Lower lobe of right lung (tissue), 2 donors: ENCODE data around the gene TBC1D10A. TPM values are rescaled to one million over a fixed set of nuclear protein-coding genes. Genes with fewer than 3 reads are reported as not detected.

ENCODE experiments used
- ATAC-seq, 2 donors: fragments of 200-7000 bp; cut with Tn5 transposase; one replicate each; pipeline ENCODE4 v1.9.1; 2020 to 2022; ENCODE audit warnings: mild to moderate bottlenecking in 2 of 2, moderate library complexity in 2 of 2
- DNase-seq: peaks from one replicate; pipeline ENCODE4 v3.0.0-alpha.2; 2020
- H3K27ac ChIP-seq: fragments of 200-600 bp; one replicate; pipeline ENCODE4 v1.8.0; 2022
- H3K27me3 ChIP-seq: fragments of 200-600 bp; one replicate; pipeline ENCODE4 v1.8.0; 2022; ENCODE audit warnings: low read depth
- H3K36me3 ChIP-seq: fragments of 200-600 bp; one replicate; pipeline ENCODE4 v1.8.0; 2022; ENCODE audit warnings: mild to moderate bottlenecking
- H3K4me1 ChIP-seq: fragments of 200-600 bp; one replicate; pipeline ENCODE4 v1.8.0; 2022
- H3K4me3 ChIP-seq: fragments of 200-600 bp; one replicate; pipeline ENCODE4 v1.8.0; 2022; ENCODE audit warnings: mild to moderate bottlenecking
- H3K9me3 ChIP-seq: fragments of 200-600 bp; one replicate; pipeline ENCODE4 v1.8.0; 2022
- intact Hi-C: fragments of 100-400 bp; cut with DNase I; formaldehyde crosslinking; loops from one replicate; pipeline ENCODE4 v1.11.0; 2022
- total RNA-seq: library from RNA; stranded (reverse); fragmentation: NEBNext Ultra II Directional; extraction: Animal tissue kit (Norgen Biotek cat#: 25700); gene quantifications from one replicate; pipeline ENCODE4 v1.2.1, GENCODE V29; 2021
- TF ChIP-seq, protein P1 (sequence below): fragments of 200-600 bp; IDR thresholded peaks from one replicate; pipeline ENCODE4 v1.8.0; 2022; ENCODE audit warnings: antibody characterized with exemption, mild to moderate bottlenecking
- donor health status: DM: no; HTN: yes; CAD: no; lungs with severe emphysema.

TBC1D10A gene
- total RNA-seq, 1 donor from 2014 or later, result 27.4 TPM

DNA sequence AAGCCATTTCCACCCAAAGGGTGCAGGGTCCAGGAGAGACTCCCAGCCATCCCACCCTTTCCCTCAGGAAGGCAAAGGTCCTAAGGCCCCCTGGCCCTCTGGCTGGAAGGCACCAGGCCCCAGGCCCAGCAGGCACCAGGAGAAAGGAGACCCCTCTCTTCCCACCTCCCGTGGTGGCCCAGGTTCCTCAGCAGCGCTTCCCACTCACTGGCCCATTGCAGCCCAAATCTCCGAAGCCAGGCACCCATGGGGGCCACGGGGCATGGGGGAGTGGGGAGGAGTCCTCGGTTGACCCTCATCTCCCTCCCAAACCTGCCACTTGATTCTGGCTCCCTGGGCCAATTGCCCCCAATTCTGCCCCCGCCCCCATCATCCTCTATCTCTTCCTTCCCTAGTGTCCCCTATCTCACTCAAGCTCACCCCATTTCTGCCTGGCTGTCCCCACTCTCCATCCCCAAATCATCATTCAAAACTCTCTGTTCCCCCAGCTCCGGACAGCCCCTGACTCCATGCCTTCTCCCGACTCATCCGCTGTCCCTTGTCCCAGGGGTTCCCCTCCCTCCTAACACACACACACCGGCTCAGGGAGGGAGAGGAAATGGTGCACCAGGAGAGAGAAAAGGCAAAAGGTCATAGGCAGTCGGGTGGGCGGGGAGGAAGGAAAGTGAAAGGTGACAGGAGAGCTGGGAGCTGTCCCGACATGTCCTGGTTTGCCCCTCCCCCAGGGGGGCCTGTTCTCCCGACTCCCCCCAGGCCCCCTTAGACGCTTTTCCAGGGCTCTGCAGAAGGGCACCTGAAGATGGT lies 81.4 kb downstream of the TBC1D10A start:
- TF ChIP-seq, protein P1, sequence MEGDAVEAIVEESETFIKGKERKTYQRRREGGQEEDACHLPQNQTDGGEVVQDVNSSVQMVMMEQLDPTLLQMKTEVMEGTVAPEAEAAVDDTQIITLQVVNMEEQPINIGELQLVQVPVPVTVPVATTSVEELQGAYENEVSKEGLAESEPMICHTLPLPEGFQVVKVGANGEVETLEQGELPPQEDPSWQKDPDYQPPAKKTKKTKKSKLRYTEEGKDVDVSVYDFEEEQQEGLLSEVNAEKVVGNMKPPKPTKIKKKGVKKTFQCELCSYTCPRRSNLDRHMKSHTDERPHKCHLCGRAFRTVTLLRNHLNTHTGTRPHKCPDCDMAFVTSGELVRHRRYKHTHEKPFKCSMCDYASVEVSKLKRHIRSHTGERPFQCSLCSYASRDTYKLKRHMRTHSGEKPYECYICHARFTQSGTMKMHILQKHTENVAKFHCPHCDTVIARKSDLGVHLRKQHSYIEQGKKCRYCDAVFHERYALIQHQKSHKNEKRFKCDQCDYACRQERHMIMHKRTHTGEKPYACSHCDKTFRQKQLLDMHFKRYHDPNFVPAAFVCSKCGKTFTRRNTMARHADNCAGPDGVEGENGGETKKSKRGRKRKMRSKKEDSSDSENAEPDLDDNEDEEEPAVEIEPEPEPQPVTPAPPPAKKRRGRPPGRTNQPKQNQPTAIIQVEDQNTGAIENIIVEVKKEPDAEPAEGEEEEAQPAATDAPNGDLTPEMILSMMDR, result no peak
- Histone ChIP-seq H3K36me3 (no peaks in the 10 kb centered on the region), H3K9me3 (no peaks in the 10 kb centered on the region), H3K27ac (peak overlapping the region; percentile 67), H3K4me1 (peaks cover 26% of the 10 kb centered on the region), H3K27me3 (peaks cover 25% of the 10 kb centered on the region), H3K4me3 (peak overlapping the region; percentile 59)
- intact Hi-C loops, result no loop called here
- peak; percentile 1 to 5 for ATAC-seq
- DNase-seq, result no peak

DNA sequence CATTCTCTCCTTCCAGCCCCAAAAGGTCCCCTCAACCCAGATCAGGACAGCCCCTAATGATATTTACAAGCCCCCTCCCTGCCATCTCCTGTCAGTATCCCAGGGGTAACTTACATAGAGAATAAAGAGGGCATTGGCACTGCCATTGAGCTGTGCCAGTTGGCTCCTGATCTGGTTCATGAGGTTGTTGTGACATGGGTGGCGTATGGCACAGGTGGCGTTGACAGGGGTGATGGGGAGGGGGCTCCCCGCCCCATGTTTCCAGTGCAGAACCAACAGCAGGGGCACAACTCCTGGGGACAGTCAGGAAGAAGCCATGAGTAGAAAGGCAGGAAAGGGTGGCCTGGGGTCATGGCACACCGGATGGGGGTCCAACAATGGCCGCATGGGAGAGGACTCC lies 82.1 kb downstream of the TBC1D10A start:
- Histone ChIP-seq H3K27me3 (peaks cover 25% of the 10 kb centered on the region), H3K27ac (no peak overlapping the region), H3K36me3 (no peaks in the 10 kb centered on the region), H3K4me3 (no peak overlapping the region), H3K9me3 (no peaks in the 10 kb centered on the region), H3K4me1 (peaks cover 26% of the 10 kb centered on the region)
- no peak for ATAC-seq
- DNase-seq, result no peak
- intact Hi-C loops, result no loop called here
- TF ChIP-seq, protein P1, result no peak

DNA sequence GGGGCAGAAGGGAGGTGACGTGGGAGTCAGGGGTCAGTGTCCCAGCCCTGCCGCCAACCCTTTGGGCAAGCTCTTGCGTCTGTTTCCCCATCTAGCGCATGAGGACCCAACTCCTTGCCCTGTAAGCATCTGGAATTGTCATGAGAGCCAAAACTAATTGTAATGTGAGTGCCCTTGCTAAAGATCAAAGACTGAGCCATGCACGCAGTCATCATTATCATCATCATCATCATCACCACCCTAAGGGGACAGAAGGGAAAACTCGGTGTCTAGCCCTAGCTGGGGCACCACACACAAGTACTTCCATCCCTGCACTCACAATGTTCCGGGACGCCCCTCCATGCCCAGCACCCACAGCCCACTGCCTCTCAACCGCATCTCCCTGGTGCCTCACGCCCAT lies 82.7 kb downstream of the TBC1D10A start:
- no peak overlapping the region for H3K27ac ChIP-seq
- H3K36me3 ChIP-seq, result no peaks in the 10 kb centered on the region
- TF ChIP-seq, protein P1, result no peak
- H3K4me3 ChIP-seq, result no peak overlapping the region
- no peaks in the 10 kb centered on the region for H3K9me3 ChIP-seq
- H3K4me1 ChIP-seq, result peaks cover 26% of the 10 kb centered on the region
- peaks cover 25% of the 10 kb centered on the region for H3K27me3 ChIP-seq
- ATAC-seq (no peak), DNase-seq (no peak)
- intact Hi-C loops, result no loop called here

DNA sequence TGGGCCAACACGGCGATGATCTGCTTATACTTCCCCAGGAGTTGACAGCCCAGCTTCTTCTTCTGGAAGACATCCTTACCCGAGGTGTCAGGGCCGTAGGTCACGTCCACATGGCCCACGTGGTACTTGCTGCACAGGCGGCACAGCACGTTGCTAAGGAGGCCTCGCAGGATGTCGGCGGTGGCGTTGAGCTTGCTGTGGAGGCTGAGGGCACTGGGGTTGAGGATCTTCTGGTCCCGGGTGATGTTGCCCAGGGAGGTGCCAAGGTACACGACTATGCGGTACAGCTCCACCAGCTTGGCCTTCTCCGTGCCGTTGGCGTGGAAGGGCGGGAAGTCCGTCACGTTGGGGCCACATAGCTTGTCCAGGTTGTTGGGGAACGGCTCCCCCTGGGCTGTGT lies 83.1 kb downstream of the TBC1D10A start:
- TF ChIP-seq, protein P1, result no peak
- Histone ChIP-seq H3K27me3 (peaks cover 25% of the 10 kb centered on the region), H3K36me3 (no peaks in the 10 kb centered on the region), H3K9me3 (no peaks in the 10 kb centered on the region), H3K27ac (no peak overlapping the region), H3K4me1 (peaks cover 26% of the 10 kb centered on the region), H3K4me3 (no peak overlapping the region)
- DNase-seq (no peak), ATAC-seq (no peak)
- intact Hi-C loops, result no loop called here

Other genes with a start within 250 kb of the TBC1D10A start
- gene HORMAD2, start 246.5 kb downstream of the TBC1D10A start, total RNA-seq, result not detected
- 3.1 TPM for gene LIF, start 80.2 kb downstream of the TBC1D10A start, total RNA-seq
- gene OSM, start 60.1 kb downstream of the TBC1D10A start, total RNA-seq, result 1.1 TPM
- gene CASTOR1, start 37.4 kb downstream of the TBC1D10A start, total RNA-seq, result 16.2 TPM
- gene SF3A1, start 30.0 kb upstream of the TBC1D10A start, total RNA-seq, result 162 TPM
- 5.2 TPM for gene CCDC157, start 30.1 kb upstream of the TBC1D10A start, total RNA-seq
- gene RNF215, start 60.5 kb upstream of the TBC1D10A start, total RNA-seq, result 13.6 TPM
- gene SEC14L2, start 70.1 kb upstream of the TBC1D10A start, total RNA-seq, result 7.8 TPM
- 9.9 TPM for gene MTFP1, start 98.8 kb upstream of the TBC1D10A start, total RNA-seq
- gene SEC14L3, start 145.1 kb upstream of the TBC1D10A start, total RNA-seq, result 1.8 TPM
- gene SEC14L4, start 178.8 kb upstream of the TBC1D10A start, total RNA-seq, result 17.4 TPM
- gene SEC14L6, start 219.8 kb upstream of the TBC1D10A start, total RNA-seq, result 14.8 TPM
- gene GAL3ST1, start 247.7 kb upstream of the TBC1D10A start, total RNA-seq, result 1.7 TPM